ENCODE results near the gene HHATL. TPM values are rescaled to one million over a fixed set of nuclear protein-coding genes. Genes with fewer than 3 reads are reported as not detected.

Gene HHATL
- total RNA-seq, 1 experiment from 2014 or later: not detected

DNA sequence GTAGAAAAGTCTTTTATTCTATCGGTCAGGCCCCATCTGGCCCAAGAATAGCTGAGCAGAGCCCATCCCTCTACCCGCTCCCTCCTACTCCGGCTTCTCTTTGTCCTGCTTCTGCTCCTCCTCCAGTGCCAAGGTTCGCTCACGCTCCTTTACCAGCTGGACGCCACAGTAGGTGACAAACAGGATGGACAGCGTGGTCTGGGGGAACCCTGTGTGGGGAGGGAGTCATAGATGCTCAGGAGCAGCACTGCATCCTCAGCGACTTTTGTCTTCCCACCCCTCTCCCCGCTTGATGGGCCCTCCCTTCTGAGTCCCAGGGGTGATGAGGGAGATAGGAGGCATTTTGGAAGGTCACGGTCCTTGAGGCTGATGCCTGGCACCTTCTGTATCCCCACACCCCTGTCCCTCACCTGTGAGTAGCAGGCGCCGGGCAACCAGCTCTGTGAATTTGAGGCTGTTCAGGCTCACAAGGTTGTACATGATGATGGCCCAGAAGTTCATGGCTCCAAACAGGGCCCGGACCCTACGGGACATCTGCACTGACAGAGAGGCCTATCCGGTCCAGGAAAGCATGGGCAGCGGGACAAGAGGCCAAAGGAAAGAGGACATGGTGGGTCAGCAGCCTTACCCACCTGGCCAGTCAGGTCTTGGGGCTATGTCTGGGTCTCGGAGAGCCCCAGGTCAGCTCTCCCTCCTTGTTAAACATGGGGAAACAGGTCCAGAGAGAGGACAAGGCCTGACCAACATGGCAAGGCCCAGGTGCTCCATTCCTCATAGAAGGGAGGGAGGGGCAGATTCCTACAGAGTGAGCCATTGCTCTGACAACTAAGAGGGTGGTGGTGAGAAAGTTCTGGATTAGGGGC lies 9.7 kb downstream of the HHATL start:
- no peak overlapping the region for H3K4me3 ChIP-seq (ENCODE audit: low read length)
- H3K9me2 ChIP-seq (replicated peaks; ENCODE audit: insufficient read depth, low read length): no peaks in the 10 kb centered on the region
- H3K4me1 ChIP-seq (ENCODE audit: low read length): no peaks in the 10 kb centered on the region
- no peaks in the 10 kb centered on the region for H3K27me3 ChIP-seq (ENCODE audit: low read length)
- no peak overlapping the region for H3K9ac ChIP-seq (ENCODE audit: low read length)
- no peaks in the 10 kb centered on the region for H3K79me2 ChIP-seq (ENCODE audit: low read length)
- H3K27ac ChIP-seq (ENCODE audit: low read length): no peak overlapping the region
- H3K36me3 ChIP-seq (ENCODE audit: insufficient read depth, low read length): no peaks in the 10 kb centered on the region
- DNase-seq: no peak
- H3K9me3 ChIP-seq (ENCODE audit: low read length): no peaks in the 10 kb centered on the region
- no peak overlapping the region for H2AFZ ChIP-seq (ENCODE audit: low read length)
- no peak overlapping the region for H3K4me2 ChIP-seq (ENCODE audit: low read depth, low read length, poor library complexity, severe bottlenecking)
- no peaks in the 10 kb centered on the region for H4K20me1 ChIP-seq (ENCODE audit: insufficient read depth, low read depth, low read length)

DNA sequence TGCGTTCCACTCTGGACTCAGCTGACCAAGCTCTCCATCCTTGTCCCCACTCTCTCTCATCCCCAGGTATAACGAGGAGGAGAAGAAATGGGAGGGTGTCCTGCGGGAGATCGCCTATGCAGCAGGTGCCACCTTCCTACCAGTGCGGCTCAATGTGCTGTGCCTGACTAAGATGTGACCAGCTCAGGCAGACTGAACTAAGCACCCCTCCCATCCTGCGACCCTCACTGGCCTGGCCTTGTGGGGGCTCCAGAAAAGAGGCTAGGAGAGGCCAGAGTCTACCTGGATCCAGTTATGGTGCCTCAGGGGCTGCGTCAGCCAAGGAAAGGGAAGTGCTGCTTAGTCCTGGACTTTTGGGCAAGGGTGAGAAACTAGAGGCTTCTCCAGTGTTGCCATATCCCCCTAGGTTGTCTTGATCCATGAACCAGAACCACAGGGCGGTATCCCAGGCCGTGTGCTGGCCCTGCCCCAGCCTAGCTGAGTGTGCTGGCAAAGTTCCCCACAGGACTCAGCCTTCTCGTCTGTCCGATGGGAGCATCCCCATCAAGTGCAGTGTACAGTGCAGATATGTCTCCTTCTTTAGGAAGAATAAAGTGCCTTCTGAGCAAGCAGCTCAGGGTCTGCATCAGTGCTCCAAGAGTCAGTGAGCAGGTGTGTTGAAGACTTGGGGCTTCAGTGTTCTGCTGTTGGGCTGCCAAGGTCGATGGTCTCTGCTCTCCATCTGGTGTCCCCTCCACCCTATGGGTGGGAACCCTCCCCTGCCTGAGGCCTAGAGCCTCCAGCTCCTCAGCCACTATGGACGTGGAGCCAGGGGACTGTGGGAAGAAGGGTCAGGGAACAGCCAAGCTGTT lies 10.6 kb downstream of the HHATL start:
- DNase-seq: no peak
- Histone ChIP-seq H3K4me3 (ENCODE audit: low read length) (no peak overlapping the region), H3K27ac (ENCODE audit: low read length) (no peak overlapping the region), H3K9me3 (ENCODE audit: low read length) (no peaks in the 10 kb centered on the region), H3K4me1 (ENCODE audit: low read length) (no peaks in the 10 kb centered on the region), H3K9ac (ENCODE audit: low read length) (no peak overlapping the region), H3K36me3 (ENCODE audit: insufficient read depth, low read length) (no peaks in the 10 kb centered on the region), H2AFZ (ENCODE audit: low read length) (no peak overlapping the region), H3K79me2 (ENCODE audit: low read length) (no peaks in the 10 kb centered on the region), H3K9me2 (replicated peaks; ENCODE audit: insufficient read depth, low read length) (no peaks in the 10 kb centered on the region), H3K27me3 (ENCODE audit: low read length) (no peaks in the 10 kb centered on the region), H3K4me2 (ENCODE audit: low read depth, low read length, poor library complexity, severe bottlenecking) (no peak overlapping the region), H4K20me1 (ENCODE audit: insufficient read depth, low read depth, low read length) (no peaks in the 10 kb centered on the region)

- Histone ChIP-seq H3K9me3 (ENCODE audit: low read length) (no peaks in the 10 kb centered on the region), H3K79me2 (ENCODE audit: low read length) (no peaks in the 10 kb centered on the region), H3K9ac (ENCODE audit: low read length) (no peak overlapping the region), H4K20me1 (ENCODE audit: insufficient read depth, low read depth, low read length) (no peaks in the 10 kb centered on the region), H3K36me3 (ENCODE audit: insufficient read depth, low read length) (no peaks in the 10 kb centered on the region), H3K27ac (ENCODE audit: low read length) (no peak overlapping the region), H2AFZ (ENCODE audit: low read length) (no peak overlapping the region), H3K4me1 (ENCODE audit: low read length) (no peaks in the 10 kb centered on the region), H3K27me3 (ENCODE audit: low read length) (no peaks in the 10 kb centered on the region), H3K9me2 (replicated peaks; ENCODE audit: insufficient read depth, low read length) (no peaks in the 10 kb centered on the region), H3K4me2 (ENCODE audit: low read depth, low read length, poor library complexity, severe bottlenecking) (no peak overlapping the region), H3K4me3 (ENCODE audit: low read length) (no peak overlapping the region)
- DNase-seq: no peak
Measured at GRCh38 chr3:42690766-42691680, 11.6 kb downstream of the HHATL start.

DNA sequence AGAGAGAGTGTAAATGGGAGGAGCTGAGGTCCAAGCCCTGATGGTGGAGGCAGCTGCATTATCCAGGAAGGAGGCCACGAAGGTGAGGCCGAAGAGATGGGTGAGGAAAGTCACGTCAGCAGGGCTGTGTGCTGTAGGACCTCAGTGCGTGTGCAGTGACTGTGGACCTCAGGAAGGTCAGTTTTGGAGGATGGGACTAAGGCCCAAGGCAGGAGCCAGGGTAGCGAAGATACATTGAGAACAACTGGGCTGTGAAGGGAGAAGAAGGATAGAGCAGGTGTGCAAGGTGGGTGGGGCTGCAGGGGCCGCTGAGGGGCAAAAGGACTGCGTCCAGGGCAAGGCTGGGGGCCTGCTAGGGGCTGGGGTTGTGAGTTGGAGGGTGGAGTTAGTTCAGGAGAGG lies 12.4 kb downstream of the HHATL start:
- no peaks in the 10 kb centered on the region for H3K79me2 ChIP-seq (ENCODE audit: low read length)
- H3K4me3 ChIP-seq (ENCODE audit: low read length): no peak overlapping the region
- H3K9ac ChIP-seq (ENCODE audit: low read length): no peak overlapping the region
- no peaks in the 10 kb centered on the region for H3K27me3 ChIP-seq (ENCODE audit: low read length)
- H2AFZ ChIP-seq (ENCODE audit: low read length): no peak overlapping the region
- H3K27ac ChIP-seq (ENCODE audit: low read length): no peak overlapping the region
- no peaks in the 10 kb centered on the region for H3K9me3 ChIP-seq (ENCODE audit: low read length)
- no peaks in the 10 kb centered on the region for H3K36me3 ChIP-seq (ENCODE audit: insufficient read depth, low read length)
- no peak overlapping the region for H3K4me2 ChIP-seq (ENCODE audit: low read depth, low read length, poor library complexity, severe bottlenecking)
- no peaks in the 10 kb centered on the region for H4K20me1 ChIP-seq (ENCODE audit: insufficient read depth, low read depth, low read length)
- DNase-seq: no peak
- no peaks in the 10 kb centered on the region for H3K9me2 ChIP-seq (replicated peaks; ENCODE audit: insufficient read depth, low read length)
- H3K4me1 ChIP-seq (ENCODE audit: low read length): no peaks in the 10 kb centered on the region

DNA sequence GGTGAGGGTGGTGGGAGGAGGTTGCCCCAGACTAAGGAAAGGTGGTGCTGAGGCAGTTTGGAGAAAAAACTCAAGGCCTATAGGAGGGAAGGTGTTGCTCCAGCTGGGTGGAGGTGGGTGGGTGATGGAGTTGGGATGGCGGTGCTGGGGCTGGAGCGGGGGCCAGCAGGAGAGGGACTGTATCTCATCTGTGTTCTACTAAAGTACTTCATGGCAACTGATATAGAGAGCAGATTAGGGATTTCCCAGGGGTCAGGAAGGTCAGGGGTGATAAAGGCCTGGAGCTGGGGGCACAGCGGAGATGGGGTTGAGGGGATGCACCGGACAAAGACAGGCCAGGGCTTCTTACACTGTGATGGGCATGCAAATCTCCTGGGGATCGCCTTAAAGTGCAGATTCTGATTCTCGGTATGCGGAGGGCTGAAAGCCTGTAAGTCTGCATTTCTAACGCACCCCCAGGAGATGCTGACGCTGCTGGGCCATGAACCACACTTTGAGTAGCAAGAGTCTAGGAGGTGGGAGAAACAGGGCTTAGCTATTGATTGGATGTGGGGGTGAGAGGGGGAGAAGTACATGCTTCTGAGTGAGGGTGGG lies 13.1 kb downstream of the HHATL start:
- Histone ChIP-seq H3K27me3 (ENCODE audit: low read length) (no peaks in the 10 kb centered on the region), H3K9ac (ENCODE audit: low read length) (no peak overlapping the region), H3K4me2 (ENCODE audit: low read depth, low read length, poor library complexity, severe bottlenecking) (no peak overlapping the region), H3K4me3 (ENCODE audit: low read length) (no peak overlapping the region), H2AFZ (ENCODE audit: low read length) (no peak overlapping the region), H3K9me3 (ENCODE audit: low read length) (no peaks in the 10 kb centered on the region), H3K27ac (ENCODE audit: low read length) (no peak overlapping the region), H3K36me3 (ENCODE audit: insufficient read depth, low read length) (no peaks in the 10 kb centered on the region), H3K79me2 (ENCODE audit: low read length) (no peaks in the 10 kb centered on the region), H3K9me2 (replicated peaks; ENCODE audit: insufficient read depth, low read length) (no peaks in the 10 kb centered on the region), H3K4me1 (ENCODE audit: low read length) (no peaks in the 10 kb centered on the region), H4K20me1 (ENCODE audit: insufficient read depth, low read depth, low read length) (no peaks in the 10 kb centered on the region)
- no peak for DNase-seq

DNA sequence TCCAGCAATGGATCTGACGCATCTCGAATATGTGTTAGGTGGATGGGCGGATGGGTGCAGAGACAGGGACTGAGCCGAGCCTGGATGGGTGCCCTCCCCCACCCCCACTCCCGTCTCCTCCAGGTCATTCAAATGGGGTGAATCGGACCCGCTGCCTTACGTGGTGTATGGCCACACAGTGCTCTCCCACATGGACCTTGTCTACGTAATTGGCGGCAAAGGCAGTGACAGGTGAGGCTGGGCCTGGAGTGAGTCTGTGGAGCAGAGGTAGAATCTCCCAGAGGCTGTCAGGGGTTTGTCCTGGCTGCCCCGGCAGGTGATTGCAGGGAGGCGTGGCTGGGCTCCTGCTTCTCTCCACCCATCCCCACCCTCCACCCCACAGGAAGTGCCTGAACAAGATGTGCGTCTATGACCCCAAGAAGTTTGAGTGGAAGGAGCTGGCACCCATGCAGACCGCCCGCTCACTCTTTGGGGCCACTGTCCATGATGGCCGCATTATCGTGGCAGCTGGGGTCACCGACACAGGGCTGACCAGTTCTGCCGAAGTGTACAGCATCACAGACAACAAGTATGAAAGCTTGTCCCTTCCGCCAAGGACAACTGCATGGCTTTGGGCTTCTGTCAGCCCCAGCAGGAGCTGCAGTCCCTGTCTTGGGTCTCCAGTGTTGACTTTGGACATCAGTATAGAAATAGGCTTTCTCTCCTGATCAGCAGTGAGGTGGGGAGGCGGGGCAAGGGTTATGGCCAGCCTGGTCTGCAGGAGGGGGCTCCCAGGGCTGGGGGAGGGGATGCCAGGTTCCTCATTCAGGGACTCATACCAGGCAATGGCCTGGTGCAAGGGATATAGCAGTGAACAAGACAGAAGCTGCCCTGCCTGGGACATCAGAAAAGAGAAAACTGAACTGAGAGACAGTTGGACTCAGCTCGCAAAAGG lies 13.8 kb downstream of the HHATL start:
- DNase-seq: no peak
- no peak overlapping the region for H3K9ac ChIP-seq (ENCODE audit: low read length)
- no peak overlapping the region for H3K4me2 ChIP-seq (ENCODE audit: low read depth, low read length, poor library complexity, severe bottlenecking)
- H2AFZ ChIP-seq (ENCODE audit: low read length): no peak overlapping the region
- no peaks in the 10 kb centered on the region for H3K36me3 ChIP-seq (ENCODE audit: insufficient read depth, low read length)
- H3K27me3 ChIP-seq (ENCODE audit: low read length): no peaks in the 10 kb centered on the region
- H3K27ac ChIP-seq (ENCODE audit: low read length): no peak overlapping the region
- H3K4me3 ChIP-seq (ENCODE audit: low read length): no peak overlapping the region
- H3K4me1 ChIP-seq (ENCODE audit: low read length): no peaks in the 10 kb centered on the region
- H3K79me2 ChIP-seq (ENCODE audit: low read length): no peaks in the 10 kb centered on the region
- H3K9me2 ChIP-seq (replicated peaks; ENCODE audit: insufficient read depth, low read length): no peaks in the 10 kb centered on the region
- no peaks in the 10 kb centered on the region for H4K20me1 ChIP-seq (ENCODE audit: insufficient read depth, low read depth, low read length)
- H3K9me3 ChIP-seq (ENCODE audit: low read length): no peaks in the 10 kb centered on the region

DNA sequence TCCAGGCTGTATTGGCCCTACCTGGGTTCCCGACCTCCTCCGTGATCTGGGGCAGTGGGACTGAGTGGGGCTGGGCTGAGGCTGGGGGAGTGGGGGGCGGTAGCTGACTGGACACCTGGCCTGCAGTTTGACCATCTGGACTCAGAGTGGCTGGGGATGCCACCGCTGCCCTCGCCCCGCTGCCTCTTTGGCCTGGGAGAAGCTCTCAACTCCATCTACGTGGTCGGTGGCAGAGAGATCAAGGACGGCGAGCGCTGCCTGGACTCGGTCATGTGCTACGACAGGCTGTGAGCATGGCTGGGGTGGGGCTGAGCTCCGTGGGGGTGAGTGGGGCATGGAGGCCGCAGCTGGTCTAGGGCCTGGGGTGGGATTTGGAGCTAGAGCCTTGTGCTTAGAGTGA lies 14.6 kb downstream of the HHATL start:
- Histone ChIP-seq H3K4me3 (ENCODE audit: low read length) (no peak overlapping the region), H3K79me2 (ENCODE audit: low read length) (no peaks in the 10 kb centered on the region), H3K4me1 (ENCODE audit: low read length) (no peaks in the 10 kb centered on the region), H4K20me1 (ENCODE audit: insufficient read depth, low read depth, low read length) (no peaks in the 10 kb centered on the region), H3K27me3 (ENCODE audit: low read length) (no peaks in the 10 kb centered on the region), H3K27ac (ENCODE audit: low read length) (no peak overlapping the region), H3K4me2 (ENCODE audit: low read depth, low read length, poor library complexity, severe bottlenecking) (no peak overlapping the region), H3K36me3 (ENCODE audit: insufficient read depth, low read length) (no peaks in the 10 kb centered on the region), H2AFZ (ENCODE audit: low read length) (no peak overlapping the region), H3K9ac (ENCODE audit: low read length) (no peak overlapping the region), H3K9me2 (replicated peaks; ENCODE audit: insufficient read depth, low read length) (no peaks in the 10 kb centered on the region), H3K9me3 (ENCODE audit: low read length) (no peaks in the 10 kb centered on the region)
- DNase-seq: no peak

All from Karpas-422 (cell line).